Activated CD8-positive, alpha-beta memory T cell treated with anti-CD3 and anti-CD28 coated beads, Interleukin-2, amount 10 ng/mL, durations not matched to agents 7 days and 5 days (primary cell): ENCODE measurements around the gene CHEK2. TPM values are rescaled to one million over a fixed set of nuclear protein-coding genes. Genes with fewer than 3 reads are reported as not detected.

Experiments used
- ATAC-seq: fragments of 150-1000 bp; cut with Tn5 transposase; one replicate; pipeline ENCODE4 v1.10.0; 2021; ENCODE audit warnings: moderate library complexity
- CTCF ChIA-PET: fragments of 350-600 bp; sonication (Branson Sonifier 250); formaldehyde crosslinking; loops from one replicate; lab custom pipeline; 2021; ENCODE audit warnings: antibody characterized with exemption; lab: Charles Lee
- DNase-seq: peaks from one replicate; pipeline ENCODE4 v3.0.0-alpha.2; 2020
- H3K27ac Mint-ChIP-seq: one replicate; pipeline ENCODE4 v1.8.0; 2021; ENCODE audit warnings: mild to moderate bottlenecking, mixed read lengths
- H3K27me3 Mint-ChIP-seq: one replicate; pipeline ENCODE4 v1.8.0; 2021; ENCODE audit warnings: mixed read lengths
- H3K36me3 Mint-ChIP-seq: one replicate; pipeline ENCODE4 v1.8.0; 2021; ENCODE audit warnings: mild to moderate bottlenecking, mixed read lengths
- H3K4me1 Mint-ChIP-seq: one replicate; pipeline ENCODE4 v1.8.0; 2021; ENCODE audit warnings: mixed read lengths
- H3K4me3 Mint-ChIP-seq: one replicate; pipeline ENCODE4 v1.8.0; 2021; ENCODE audit warnings: mild to moderate bottlenecking, moderate library complexity, mixed read lengths
- H3K9me3 Mint-ChIP-seq: one replicate; pipeline ENCODE4 v1.8.0; 2022; ENCODE audit warnings: low read depth, mixed read lengths
- total RNA-seq, 2 experiments: library from RNA; stranded (reverse); gene quantifications; one replicate each; pipeline ENCODE4 v1.2.3, GENCODE V29; 2021

CHEK2 gene
- total RNA-seq, 2 experiments from 2014 or later, result 31.6 to 49.0 TPM

GRCh38 chr22:28734393-28734792 is 7.2 kb downstream of the CHEK2 start:
- peaks cover 11% of the 10 kb centered on the region for H3K4me1 Mint-ChIP-seq
- DNase-seq (no peak), ATAC-seq (no peak)
- no peak overlapping the region for H3K27ac Mint-ChIP-seq
- H3K27me3 Mint-ChIP-seq, result no peaks in the 10 kb centered on the region
- peaks cover 24% of the 10 kb centered on the region for H3K36me3 Mint-ChIP-seq
- H3K9me3 Mint-ChIP-seq, result no peaks in the 10 kb centered on the region
- CTCF ChIA-PET, result interaction anchor here (1.1 kb wide), 1 partner anchor 15 kb away, joined by 3 read pairs; no protein-coding TSS in a partner anchor
- H3K4me3 Mint-ChIP-seq, result no peak overlapping the region

DNA sequence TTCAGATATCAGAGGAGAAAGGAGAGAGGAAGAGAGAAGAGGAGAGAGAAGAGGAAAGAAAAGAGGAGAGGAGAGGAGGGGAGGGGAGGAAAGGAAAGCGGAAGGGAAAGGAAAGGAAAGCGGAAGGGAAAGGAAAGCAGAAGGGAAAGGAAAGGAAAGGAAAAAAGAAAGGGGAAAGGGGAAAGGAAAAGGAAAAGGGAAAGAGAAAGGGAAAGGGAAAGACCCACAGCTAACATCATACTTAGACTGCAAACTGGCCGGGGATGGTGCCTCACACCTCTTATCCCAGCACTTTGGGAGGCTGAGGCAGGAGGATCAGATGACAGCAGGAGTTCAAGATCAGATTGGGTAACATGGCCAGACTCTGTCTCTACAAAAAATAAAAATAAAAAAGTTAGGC is 11.4 kb downstream of the CHEK2 start:
- H3K27ac Mint-ChIP-seq, result no peak overlapping the region
- peaks cover 37% of the 10 kb centered on the region for H3K36me3 Mint-ChIP-seq
- CTCF ChIA-PET, result interaction anchor here (1.0 kb wide), 1 partner anchor 19 kb away, joined by 3 read pairs; no protein-coding TSS in a partner anchor
- H3K9me3 Mint-ChIP-seq, result no peaks in the 10 kb centered on the region
- ATAC-seq, result no peak
- no peak for DNase-seq
- H3K27me3 Mint-ChIP-seq, result no peaks in the 10 kb centered on the region
- peaks cover 12% of the 10 kb centered on the region for H3K4me1 Mint-ChIP-seq
- no peak overlapping the region for H3K4me3 Mint-ChIP-seq

DNA sequence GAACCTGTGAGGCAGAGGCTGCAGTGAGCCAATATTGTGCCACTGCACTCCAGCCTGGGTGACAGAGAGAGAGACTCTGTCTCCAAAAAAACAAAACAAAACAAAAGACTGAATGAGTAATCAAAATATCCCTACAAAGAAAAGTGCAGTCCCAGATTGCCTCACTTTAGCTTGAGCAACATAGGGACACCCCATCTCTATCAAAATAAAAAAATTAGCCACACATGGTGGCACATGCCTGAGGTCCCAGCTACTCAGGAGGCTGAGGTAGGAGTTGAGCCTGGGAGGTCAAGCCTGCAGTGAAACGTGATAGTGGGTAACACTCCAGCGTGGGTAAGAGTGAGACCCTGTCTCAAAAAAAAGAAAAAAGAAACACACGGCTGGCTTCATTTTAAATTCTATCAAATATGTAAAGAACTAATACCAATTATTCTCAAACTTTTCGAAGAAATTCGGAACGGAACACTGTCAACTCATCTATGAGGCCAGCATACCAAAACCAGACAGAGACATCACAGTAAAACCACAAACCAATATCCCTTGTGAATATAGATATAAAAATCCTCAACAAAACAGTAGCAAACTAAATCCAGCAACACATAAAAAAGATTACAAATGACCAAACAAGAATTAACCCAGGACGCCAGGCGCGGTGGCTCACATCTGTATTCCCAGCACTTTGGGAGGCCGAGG is 12.9 kb downstream of the CHEK2 start:
- Mint-ChIP-seq H3K27ac (no peak overlapping the region), H3K4me1 (peaks cover 12% of the 10 kb centered on the region), H3K9me3 (no peaks in the 10 kb centered on the region), H3K27me3 (no peaks in the 10 kb centered on the region), H3K36me3 (peaks cover 42% of the 10 kb centered on the region), H3K4me3 (no peak overlapping the region)
- DNase-seq (no peak), ATAC-seq (no peak)
- CTCF ChIA-PET, result interaction anchor here (1.0 kb wide), 1 partner anchor 101 kb away, joined by 3 read pairs; no protein-coding TSS in a partner anchor

DNA sequence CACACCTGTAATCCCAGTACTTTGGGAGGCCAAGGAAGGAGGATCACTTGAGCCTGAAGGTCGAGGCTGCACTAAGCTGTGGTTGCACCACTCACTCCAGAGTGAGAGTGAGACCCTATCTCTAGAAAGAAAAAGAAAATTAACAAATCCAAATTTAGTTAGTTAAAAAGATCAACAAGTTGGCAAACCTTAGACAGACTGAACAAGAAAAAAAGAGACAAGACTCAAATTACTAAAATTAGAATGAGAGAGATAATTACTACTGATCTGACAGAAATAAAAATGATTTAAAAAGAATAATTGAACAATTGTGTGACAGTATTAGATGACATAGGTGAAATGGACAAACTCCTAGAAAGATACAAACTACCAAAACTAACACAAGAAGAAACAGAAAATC is 13.6 kb downstream of the CHEK2 start:
- H3K9me3 Mint-ChIP-seq, result no peaks in the 10 kb centered on the region
- peaks cover 12% of the 10 kb centered on the region for H3K4me1 Mint-ChIP-seq
- no peak for ATAC-seq
- H3K4me3 Mint-ChIP-seq, result no peak overlapping the region
- CTCF ChIA-PET, result no interaction called here
- no peak for DNase-seq
- no peaks in the 10 kb centered on the region for H3K27me3 Mint-ChIP-seq
- H3K36me3 Mint-ChIP-seq, result peaks cover 39% of the 10 kb centered on the region
- H3K27ac Mint-ChIP-seq, result no peak overlapping the region

- Mint-ChIP-seq H3K4me1 (peaks cover 24% of the 10 kb centered on the region), H3K9me3 (no peaks in the 10 kb centered on the region), H3K27ac (no peak overlapping the region), H3K36me3 (peaks cover 36% of the 10 kb centered on the region), H3K27me3 (no peaks in the 10 kb centered on the region), H3K4me3 (no peak overlapping the region)
- CTCF ChIA-PET, result no interaction called here
- peak; percentile 36 for ATAC-seq
- DNase-seq, result no peak
Observed at GRCh38 chr22:28718044-28718443, 23.6 kb downstream of the CHEK2 start.

DNA sequence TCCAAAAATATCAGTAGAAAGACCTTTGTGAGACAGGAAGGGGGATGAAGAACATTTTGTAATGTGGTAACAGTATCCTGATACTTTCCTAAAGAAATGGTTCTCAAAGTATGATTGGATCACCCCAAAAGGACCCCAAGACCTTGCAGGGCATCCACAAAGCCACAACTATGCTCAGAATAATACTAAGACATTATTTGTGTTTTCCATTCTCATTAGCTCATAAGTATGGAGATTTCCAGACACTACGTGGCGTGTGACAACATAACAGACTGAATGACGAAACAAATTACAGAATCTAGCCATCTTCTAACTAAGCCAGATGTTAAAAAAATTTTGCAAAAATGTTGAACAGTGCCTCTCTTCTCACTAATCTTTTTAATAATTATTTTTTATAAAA is 24.9 kb downstream of the CHEK2 start:
- CTCF ChIA-PET, result no interaction called here
- no peaks in the 10 kb centered on the region for H3K27me3 Mint-ChIP-seq
- DNase-seq (no peak), ATAC-seq (no peak)
- peaks cover 34% of the 10 kb centered on the region for H3K4me1 Mint-ChIP-seq
- peaks cover 44% of the 10 kb centered on the region for H3K36me3 Mint-ChIP-seq
- H3K4me3 Mint-ChIP-seq, result no peak overlapping the region
- H3K9me3 Mint-ChIP-seq, result no peaks in the 10 kb centered on the region
- no peak overlapping the region for H3K27ac Mint-ChIP-seq

GRCh38 chr22:28715611-28716010 is 26.0 kb downstream of the CHEK2 start:
- no peaks in the 10 kb centered on the region for H3K27me3 Mint-ChIP-seq
- H3K36me3 Mint-ChIP-seq, result peaks cover 48% of the 10 kb centered on the region

GRCh38 chr22:28714043-28714628 is 27.5 kb downstream of the CHEK2 start:
- no peak for DNase-seq
- CTCF ChIA-PET, result interaction anchor here (1.6 kb wide), 1 partner anchor 193 kb away, joined by 3 read pairs; no protein-coding TSS in a partner anchor

More at GRCh38 chr22:28715611-28716010, 26.0 kb downstream of the CHEK2 start:
- no peak for ATAC-seq
- DNase-seq, result no peak
- no peaks in the 10 kb centered on the region for H3K9me3 Mint-ChIP-seq
- H3K27ac Mint-ChIP-seq, result no peak overlapping the region
- H3K4me1 Mint-ChIP-seq, result peaks cover 43% of the 10 kb centered on the region
- H3K4me3 Mint-ChIP-seq, result no peak overlapping the region
- CTCF ChIA-PET, result no interaction called here

GRCh38 chr22:28711820-28712777 is 29.5 kb downstream of the CHEK2 start:
- Mint-ChIP-seq H3K4me1 (peaks cover 37% of the 10 kb centered on the region), H3K36me3 (peaks cover 47% of the 10 kb centered on the region), H3K27me3 (no peaks in the 10 kb centered on the region), H3K9me3 (no peaks in the 10 kb centered on the region), H3K27ac (no peak overlapping the region), H3K4me3 (no peak overlapping the region)
- DNase-seq (no peak), ATAC-seq (no peak)
- CTCF ChIA-PET, result interaction anchor here (0.5 to 1.6 kb wide), 4 partner anchors 12 to 196 kb away, joined by 3 to 4 read pairs (median 3); no protein-coding TSS in a partner anchor

More at GRCh38 chr22:28714043-28714628, 27.5 kb downstream of the CHEK2 start:
- H3K36me3 Mint-ChIP-seq, result peaks cover 45% of the 10 kb centered on the region
- ATAC-seq, result peak; percentile 73
- no peaks in the 10 kb centered on the region for H3K9me3 Mint-ChIP-seq
- H3K4me3 Mint-ChIP-seq, result no peak overlapping the region
- H3K4me1 Mint-ChIP-seq, result peaks cover 43% of the 10 kb centered on the region
- H3K27ac Mint-ChIP-seq, result peak overlapping the region; percentile 62
- no peaks in the 10 kb centered on the region for H3K27me3 Mint-ChIP-seq

DNA sequence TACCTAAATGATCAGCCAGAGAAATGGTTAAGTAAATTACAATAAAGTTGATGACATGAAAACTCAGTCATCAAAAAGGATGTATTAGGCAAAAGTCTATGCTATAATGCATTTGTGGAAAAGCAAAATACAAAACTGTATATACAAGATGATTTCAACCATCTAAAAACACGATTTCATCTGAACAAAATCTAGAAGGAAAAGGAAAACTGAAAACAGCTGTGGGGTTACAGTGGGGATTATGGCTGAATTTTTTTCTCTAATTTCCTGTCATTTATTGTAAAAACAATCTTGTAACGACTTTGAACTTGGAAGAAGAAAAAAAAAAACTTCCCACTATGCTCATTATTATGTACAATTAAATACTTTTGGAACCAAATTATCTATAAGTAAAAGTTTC is 30.3 kb downstream of the CHEK2 start:
- peak overlapping the region; percentile 41 for H3K27ac Mint-ChIP-seq
- no peak for ATAC-seq
- no peak for DNase-seq
- H3K36me3 Mint-ChIP-seq, result peaks cover 45% of the 10 kb centered on the region
- H3K27me3 Mint-ChIP-seq, result no peaks in the 10 kb centered on the region
- CTCF ChIA-PET, result interaction anchor here (1.1 to 1.3 kb wide), 3 partner anchors 19 to 111 kb away, joined by 3 read pairs; no protein-coding TSS in a partner anchor
- peaks cover 35% of the 10 kb centered on the region for H3K4me1 Mint-ChIP-seq
- H3K4me3 Mint-ChIP-seq, result no peak overlapping the region
- no peaks in the 10 kb centered on the region for H3K9me3 Mint-ChIP-seq

- H3K27ac Mint-ChIP-seq, result no peak overlapping the region
- no peak overlapping the region for H3K4me3 Mint-ChIP-seq
- CTCF ChIA-PET, result interaction anchor here (1.1 to 1.3 kb wide), 3 partner anchors 19 to 110 kb away, joined by 3 read pairs; no protein-coding TSS in a partner anchor
- no peak for DNase-seq
- H3K36me3 Mint-ChIP-seq, result peaks cover 47% of the 10 kb centered on the region
- H3K27me3 Mint-ChIP-seq, result no peaks in the 10 kb centered on the region
- peaks cover 35% of the 10 kb centered on the region for H3K4me1 Mint-ChIP-seq
- no peak for ATAC-seq
- H3K9me3 Mint-ChIP-seq, result no peaks in the 10 kb centered on the region
Observed at GRCh38 chr22:28710576-28711191, 30.9 kb downstream of the CHEK2 start.

GRCh38 chr22:28710107-28710506 is 31.5 kb downstream of the CHEK2 start:
- H3K9me3 Mint-ChIP-seq, result no peaks in the 10 kb centered on the region
- DNase-seq (no peak), ATAC-seq (no peak)
- peaks cover 46% of the 10 kb centered on the region for H3K36me3 Mint-ChIP-seq
- no peak overlapping the region for H3K27ac Mint-ChIP-seq
- CTCF ChIA-PET, result interaction anchor here (1.1 to 1.3 kb wide), 2 partner anchors 63 to 109 kb away, joined by 3 read pairs; no protein-coding TSS in a partner anchor
- no peak overlapping the region for H3K4me3 Mint-ChIP-seq
- no peaks in the 10 kb centered on the region for H3K27me3 Mint-ChIP-seq
- H3K4me1 Mint-ChIP-seq, result peaks cover 35% of the 10 kb centered on the region
